Measurements from ENCODE around the gene SPECC1. TPM values are rescaled to one million over a fixed set of nuclear protein-coding genes. Genes with fewer than 3 reads are reported as not detected.
A peak's percentile ranks its signal among the peaks of the same experiment; 100 is the strongest.

Gene SPECC1
- total RNA-seq, 1 donor from 2014 or later = 93.1 TPM

DNA sequence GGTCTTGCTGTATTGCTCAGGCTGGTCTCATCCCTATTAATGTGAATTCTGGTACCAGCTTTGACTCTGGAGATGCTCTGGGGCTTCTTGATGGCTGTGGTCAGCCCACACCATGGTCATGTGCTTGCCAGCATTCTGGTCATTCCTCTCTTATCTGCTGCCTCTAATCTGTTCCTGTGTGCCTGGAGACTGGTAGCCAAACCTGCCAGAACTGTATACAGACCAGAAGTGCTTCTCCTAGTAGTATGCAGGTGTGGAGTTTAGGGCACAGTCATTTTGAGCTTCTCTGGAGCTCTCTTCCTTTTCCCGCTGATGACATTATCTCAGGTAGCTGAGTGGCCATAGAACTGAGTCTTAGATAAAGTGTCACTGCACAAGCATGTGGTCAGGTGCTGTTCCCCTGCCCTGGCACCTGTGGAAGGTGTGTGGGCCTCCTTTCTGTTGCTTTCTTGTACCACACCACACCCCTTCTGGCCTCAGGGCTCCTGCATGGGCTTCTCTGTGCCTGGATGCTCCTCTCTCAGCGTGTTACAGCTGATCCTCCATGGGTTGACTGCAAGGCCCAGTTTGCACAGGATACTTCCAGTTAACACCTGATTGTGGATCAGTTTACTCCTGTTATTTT lies 162.7 kb downstream of the SPECC1 start:
- Mint-ChIP-seq H3K4me3 (no peak overlapping the region), H3K36me3 (no peaks in the 10 kb centered on the region), H3K27ac (no peak overlapping the region), H3K9me3 (no peaks in the 10 kb centered on the region), H3K4me1 (peaks cover 17% of the 10 kb centered on the region), H3K27me3 (ENCODE audit: insufficient read depth, low read depth) (no peaks in the 10 kb centered on the region)
- no peak for TF ChIP-seq CTCF (IDR thresholded peaks at IDR 0.05)
- TF ChIP-seq EZH2phosphoT487 (IDR thresholded peaks at IDR 0.05) = no peak
- no peak for TF ChIP-seq EZH2 (IDR thresholded peaks at IDR 0.05)
- H3F3A ChIP-seq (ENCODE audit: low read depth) = peaks cover 4% of the 10 kb centered on the region
- H3K36me3 ChIP-seq = no peaks in the 10 kb centered on the region
- peak overlapping the region; percentile 63 for H3K27ac ChIP-seq
- no peak overlapping the region for H3K9ac ChIP-seq
- peaks cover 79% of the 10 kb centered on the region for H3K79me2 ChIP-seq (ENCODE audit: low read depth)
- no peaks in the 10 kb centered on the region for H3K27me3 ChIP-seq
- no peaks in the 10 kb centered on the region for H3K9me3 ChIP-seq (ENCODE audit: low read depth)
- peaks cover 18% of the 10 kb centered on the region for H4K20me1 ChIP-seq (ENCODE audit: low read depth)
- peaks cover 19% of the 10 kb centered on the region for H3K4me1 ChIP-seq
- H3K4me2 ChIP-seq = no peak overlapping the region
- no peak overlapping the region for H2AFZ ChIP-seq (replicated peaks)
- H3K4me3 ChIP-seq = no peak overlapping the region
- no peak for DNase-seq (ENCODE audit: low spot score)

DNA sequence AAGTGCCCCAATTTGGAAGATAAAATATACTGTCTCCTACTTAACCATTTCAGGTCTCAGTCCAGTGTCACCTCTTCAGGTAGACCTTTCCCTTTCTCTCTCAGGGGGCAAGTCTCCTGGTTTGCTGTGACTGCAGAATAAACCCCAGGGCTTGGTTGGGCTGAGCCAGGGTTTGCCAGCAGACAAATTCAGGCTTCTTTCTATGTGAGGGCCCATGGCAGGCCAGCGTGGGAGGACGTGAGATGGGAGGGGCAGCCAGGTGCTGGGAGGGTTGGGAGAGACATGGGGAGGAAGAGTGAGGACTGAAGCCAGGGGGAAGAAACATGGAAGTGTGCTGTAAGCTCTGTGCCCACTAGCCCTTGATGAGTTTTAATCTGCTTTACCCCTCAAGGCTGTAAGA lies 163.2 kb downstream of the SPECC1 start:
- H3K27me3 Mint-ChIP-seq (ENCODE audit: insufficient read depth, low read depth) = no peaks in the 10 kb centered on the region
- H3K4me3 Mint-ChIP-seq = no peak overlapping the region
- no peaks in the 10 kb centered on the region for H3K27me3 ChIP-seq
- H3K9me3 ChIP-seq (ENCODE audit: low read depth) = no peaks in the 10 kb centered on the region
- TF ChIP-seq CTCF (IDR thresholded peaks at IDR 0.05) = no peak
- H3K36me3 ChIP-seq = no peaks in the 10 kb centered on the region
- no peaks in the 10 kb centered on the region for H3K36me3 Mint-ChIP-seq
- H3K27ac Mint-ChIP-seq = no peak overlapping the region
- H3F3A ChIP-seq (ENCODE audit: low read depth) = peaks cover 4% of the 10 kb centered on the region
- peak overlapping the region; percentile 63 for H3K27ac ChIP-seq
- H3K4me1 Mint-ChIP-seq = peaks cover 17% of the 10 kb centered on the region
- no peak for DNase-seq (ENCODE audit: low spot score)
- no peak overlapping the region for H3K4me3 ChIP-seq
- H2AFZ ChIP-seq (replicated peaks) = no peak overlapping the region
- peaks cover 19% of the 10 kb centered on the region for H3K4me1 ChIP-seq
- peaks cover 79% of the 10 kb centered on the region for H3K79me2 ChIP-seq (ENCODE audit: low read depth)
- no peak overlapping the region for H3K9ac ChIP-seq
- no peak overlapping the region for H3K4me2 ChIP-seq
- H4K20me1 ChIP-seq (ENCODE audit: low read depth) = peaks cover 18% of the 10 kb centered on the region
- H3K9me3 Mint-ChIP-seq = no peaks in the 10 kb centered on the region

DNA sequence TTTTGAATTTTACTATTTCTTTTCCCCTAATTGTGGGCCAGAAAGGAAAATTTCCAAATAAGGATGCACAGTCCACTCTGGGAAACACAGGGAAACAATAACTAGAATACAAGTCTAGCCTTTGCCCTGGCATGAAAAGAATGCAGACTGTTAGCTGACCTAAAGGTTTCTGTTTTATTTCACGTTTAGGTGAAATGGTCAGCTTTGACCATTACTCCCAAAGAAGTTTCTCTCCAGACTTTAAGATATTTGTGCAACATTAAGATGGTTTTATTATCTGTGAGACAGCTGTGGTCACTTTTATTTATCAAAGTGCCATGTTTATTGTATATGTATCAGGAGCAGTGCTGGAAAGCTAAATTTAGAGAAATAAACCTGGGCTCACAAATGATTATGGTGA lies 163.9 kb downstream of the SPECC1 start:
- H3K79me2 ChIP-seq (ENCODE audit: low read depth) = peaks cover 78% of the 10 kb centered on the region
- no peak overlapping the region for H3K4me3 ChIP-seq
- H3K27me3 ChIP-seq = no peaks in the 10 kb centered on the region
- Mint-ChIP-seq H3K27ac (no peak overlapping the region), H3K27me3 (ENCODE audit: insufficient read depth, low read depth) (no peaks in the 10 kb centered on the region), H3K9me3 (no peaks in the 10 kb centered on the region), H3K36me3 (no peaks in the 10 kb centered on the region), H3K4me3 (no peak overlapping the region), H3K4me1 (peaks cover 17% of the 10 kb centered on the region)
- peaks cover 19% of the 10 kb centered on the region for H3K4me1 ChIP-seq
- H2AFZ ChIP-seq (replicated peaks) = no peak overlapping the region
- H4K20me1 ChIP-seq (ENCODE audit: low read depth) = peaks cover 18% of the 10 kb centered on the region
- DNase-seq (ENCODE audit: low spot score) = no peak
- H3F3A ChIP-seq (ENCODE audit: low read depth) = peaks cover 4% of the 10 kb centered on the region
- TF ChIP-seq EZH2phosphoT487 (IDR thresholded peaks at IDR 0.05) (no peak), CTCF (IDR thresholded peaks at IDR 0.05) (no peak), EZH2 (IDR thresholded peaks at IDR 0.05) (no peak)
- H3K27ac ChIP-seq = peak overlapping the region; percentile 63
- no peaks in the 10 kb centered on the region for H3K9me3 ChIP-seq (ENCODE audit: low read depth)
- no peak overlapping the region for H3K4me2 ChIP-seq
- no peak overlapping the region for H3K9ac ChIP-seq
- H3K36me3 ChIP-seq = no peaks in the 10 kb centered on the region
